BE2C (cell line): ENCODE measurements around the gene CHDH.

ENCODE experiments used
- DNase-seq: peaks from one replicate; pipeline ENCODE4 v3.0.0-alpha.2; 2020
- H3K27me3 ChIP-seq: fragments of 250-450 bp; sonication (Bioruptor Pico); 2 replicates; pipeline ENCODE4 v1.5.1; 2020; ENCODE audit warnings: mild to moderate bottlenecking
- H3K36me3 ChIP-seq: fragments of 250-450 bp; sonication (Bioruptor Pico); 2 replicates; pipeline ENCODE4 v1.5.1; 2020; ENCODE audit warnings: mild to moderate bottlenecking
- H3K4me1 ChIP-seq: fragments of 250-450 bp; sonication (Bioruptor Pico); 2 replicates; pipeline ENCODE4 v1.5.1; 2020
- H3K4me3 ChIP-seq: 2 replicates; pipeline ENCODE4 v1.5.1; 2011; ENCODE audit warnings: low read depth, low read length
- H3K9me3 ChIP-seq: fragments of 250-450 bp; sonication (Bioruptor Pico); 2 replicates; pipeline ENCODE4 v1.5.1; 2020
- CTCF ChIP-seq: IDR thresholded peaks from 2 replicates; pipeline ENCODE4 v1.5.1; 2012; ENCODE audit warnings: mild to moderate bottlenecking, low read depth, low read length

Gene CHDH

GRCh38 chr3:53842436-53843194 is 3.6 kb downstream of the CHDH start:
- DNase-seq, result no peak
- H3K4me1 ChIP-seq, result no peaks in the 10 kb centered on the region
- H3K9me3 ChIP-seq, result no peaks in the 10 kb centered on the region
- H3K4me3 ChIP-seq, result no peak overlapping the region
- peaks cover 21% of the 10 kb centered on the region for H3K27me3 ChIP-seq
- no peak for TF ChIP-seq CTCF
- H3K36me3 ChIP-seq, result no peaks in the 10 kb centered on the region

- peaks cover 13% of the 10 kb centered on the region for H3K27me3 ChIP-seq
- no peak for DNase-seq
- TF ChIP-seq CTCF, result no peak
- no peaks in the 10 kb centered on the region for H3K4me1 ChIP-seq
- H3K9me3 ChIP-seq, result no peaks in the 10 kb centered on the region
- H3K36me3 ChIP-seq, result no peaks in the 10 kb centered on the region
- H3K4me3 ChIP-seq, result no peak overlapping the region
Observed at GRCh38 chr3:53841296-53841695, 4.9 kb downstream of the CHDH start.

GRCh38 chr3:53837331-53837730 is 8.9 kb downstream of the CHDH start:
- no peak for TF ChIP-seq CTCF
- H3K9me3 ChIP-seq, result no peaks in the 10 kb centered on the region
- no peak overlapping the region for H3K4me3 ChIP-seq
- H3K27me3 ChIP-seq, result no peaks in the 10 kb centered on the region
- H3K4me1 ChIP-seq, result no peaks in the 10 kb centered on the region
- no peaks in the 10 kb centered on the region for H3K36me3 ChIP-seq
- DNase-seq, result no peak

GRCh38 chr3:53836084-53836872 is 9.9 kb downstream of the CHDH start:
- no peaks in the 10 kb centered on the region for H3K36me3 ChIP-seq
- DNase-seq, result no peak
- no peak for TF ChIP-seq CTCF
- no peaks in the 10 kb centered on the region for H3K9me3 ChIP-seq
- no peaks in the 10 kb centered on the region for H3K27me3 ChIP-seq
- no peak overlapping the region for H3K4me3 ChIP-seq
- H3K4me1 ChIP-seq, result no peaks in the 10 kb centered on the region

- no peak for TF ChIP-seq CTCF
- H3K27me3 ChIP-seq, result no peaks in the 10 kb centered on the region
- no peak overlapping the region for H3K4me3 ChIP-seq
- H3K36me3 ChIP-seq, result no peaks in the 10 kb centered on the region
- no peaks in the 10 kb centered on the region for H3K9me3 ChIP-seq
- no peaks in the 10 kb centered on the region for H3K4me1 ChIP-seq
- DNase-seq, result no peak
Observed at GRCh38 chr3:53835257-53835656, 11.0 kb downstream of the CHDH start.
